ENCODE results near the gene SLC49A3. TPM values are rescaled to one million over a fixed set of nuclear protein-coding genes. Genes with fewer than 3 reads are reported as not detected.

The SLC49A3 gene
- total RNA-seq, 1 experiment from 2014 or later, result 0.20 TPM

DNA sequence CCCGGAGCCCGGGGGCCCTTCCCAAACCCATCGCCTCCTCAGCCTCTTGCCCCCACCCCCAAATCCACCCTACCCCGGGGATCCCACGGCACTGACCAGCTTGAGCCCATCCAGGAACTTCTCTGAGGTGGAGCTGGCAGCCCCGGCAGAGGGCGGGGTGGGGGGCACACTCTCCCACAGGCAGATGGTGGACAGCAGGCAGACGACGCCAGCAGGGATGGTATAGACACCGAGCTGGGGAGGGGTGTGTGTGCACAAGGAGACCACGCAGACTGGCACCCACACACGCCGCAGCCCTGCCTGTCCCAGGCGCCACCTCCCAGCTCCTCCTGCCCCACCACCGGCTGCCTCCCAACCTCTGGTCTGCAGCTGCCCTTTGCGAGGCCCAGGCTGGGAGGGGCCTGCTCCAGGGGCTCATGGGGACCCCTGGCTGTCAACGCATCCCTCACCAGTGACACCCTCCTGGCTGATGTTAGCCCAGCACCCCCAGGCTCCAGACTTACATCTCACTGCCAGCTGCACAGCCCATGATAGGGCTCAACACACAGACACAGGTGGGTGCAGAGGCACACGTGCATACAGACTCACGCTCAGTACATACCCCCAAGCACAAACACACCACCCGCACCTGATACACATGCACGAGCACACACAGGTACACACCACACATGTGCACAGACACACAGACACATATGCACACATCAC, 4.2 kb downstream of the SLC49A3 start:
- no peak overlapping the region for H3K4me3 ChIP-seq (ENCODE audit: low read depth, low read length)
- Mint-ChIP-seq H3K27ac (ENCODE audit: unreplicated experiment) (no peak overlapping the region), H3K36me3 (ENCODE audit: insufficient read depth, unreplicated experiment) (peaks cover 17% of the 10 kb centered on the region), H3K27me3 (ENCODE audit: insufficient read depth, unreplicated experiment) (no peaks in the 10 kb centered on the region), H3K4me1 (ENCODE audit: low read depth, unreplicated experiment) (peaks cover 6% of the 10 kb centered on the region), H3K9me3 (ENCODE audit: unreplicated experiment) (no peaks in the 10 kb centered on the region), H3K4me3 (ENCODE audit: unreplicated experiment) (no peak overlapping the region)
- H3K27me3 ChIP-seq (replicated peaks; ENCODE audit: control insufficient read depth, insufficient read depth, low read length), result no peaks in the 10 kb centered on the region
- POLR2A ChIA-PET, result no interaction called here
- H3K9me3 ChIP-seq, result no peaks in the 10 kb centered on the region
- BruUV-seq (replicated peaks), result no TSS peak
- H3K36me3 ChIP-seq (ENCODE audit: control insufficient read depth, insufficient read depth, low read length), result no peaks in the 10 kb centered on the region
- no peak for DNase-seq
- CTCF ChIA-PET, result interaction anchor here (0.8 to 0.9 kb wide), 2 partner anchors 11 to 247 kb away, joined by 3 to 5 read pairs; partner anchors contain the start of genes ATP5ME, GAK, MYL5 and TMEM175
- intact Hi-C loops (cut with micrococcal nuclease; ENCODE audit: unreplicated experiment), result no loop called here
- peaks cover 26% of the 10 kb centered on the region for H3K4me1 ChIP-seq
- TF ChIP-seq, protein P1, sequence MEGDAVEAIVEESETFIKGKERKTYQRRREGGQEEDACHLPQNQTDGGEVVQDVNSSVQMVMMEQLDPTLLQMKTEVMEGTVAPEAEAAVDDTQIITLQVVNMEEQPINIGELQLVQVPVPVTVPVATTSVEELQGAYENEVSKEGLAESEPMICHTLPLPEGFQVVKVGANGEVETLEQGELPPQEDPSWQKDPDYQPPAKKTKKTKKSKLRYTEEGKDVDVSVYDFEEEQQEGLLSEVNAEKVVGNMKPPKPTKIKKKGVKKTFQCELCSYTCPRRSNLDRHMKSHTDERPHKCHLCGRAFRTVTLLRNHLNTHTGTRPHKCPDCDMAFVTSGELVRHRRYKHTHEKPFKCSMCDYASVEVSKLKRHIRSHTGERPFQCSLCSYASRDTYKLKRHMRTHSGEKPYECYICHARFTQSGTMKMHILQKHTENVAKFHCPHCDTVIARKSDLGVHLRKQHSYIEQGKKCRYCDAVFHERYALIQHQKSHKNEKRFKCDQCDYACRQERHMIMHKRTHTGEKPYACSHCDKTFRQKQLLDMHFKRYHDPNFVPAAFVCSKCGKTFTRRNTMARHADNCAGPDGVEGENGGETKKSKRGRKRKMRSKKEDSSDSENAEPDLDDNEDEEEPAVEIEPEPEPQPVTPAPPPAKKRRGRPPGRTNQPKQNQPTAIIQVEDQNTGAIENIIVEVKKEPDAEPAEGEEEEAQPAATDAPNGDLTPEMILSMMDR (IDR thresholded peaks at IDR 0.05; ENCODE audit: insufficient read depth in 1 of 2, low read depth in 1 of 2, low read length in 1 of 2, severe bottlenecking in 1 of 2, unreplicated experiment in 1 of 2), result no peak

DNA sequence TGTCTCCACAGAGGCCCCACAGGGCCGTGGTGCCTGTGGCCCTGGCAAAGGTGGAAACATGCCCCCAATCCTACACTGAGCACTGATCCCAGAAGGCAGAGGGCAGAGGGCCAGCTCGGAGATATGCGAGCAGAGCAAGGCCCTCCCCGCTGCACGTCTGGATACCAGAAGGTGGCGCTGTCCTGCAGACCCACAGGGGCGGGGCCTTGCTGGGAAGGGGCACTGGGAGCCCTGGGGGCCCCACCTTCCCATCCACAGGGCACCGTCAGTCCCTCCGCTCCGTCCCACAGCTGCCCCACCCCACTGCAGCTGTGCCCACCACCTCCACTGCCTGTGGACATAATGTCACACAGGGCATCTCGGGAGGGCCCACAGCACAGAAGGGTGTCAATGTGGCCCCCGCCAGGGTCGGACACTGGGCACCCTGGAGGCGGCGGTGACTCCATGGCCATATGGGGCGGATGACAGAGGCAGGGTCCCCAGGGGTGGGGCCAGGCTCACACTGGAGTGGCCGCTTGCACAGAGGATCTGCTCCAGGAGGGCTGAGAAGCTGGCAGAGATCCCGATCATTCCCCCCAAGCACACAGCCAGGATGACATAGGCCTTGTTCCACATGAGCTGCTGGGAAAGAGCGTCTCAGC, 4.8 kb downstream of the SLC49A3 start:
- TF ChIP-seq, protein P1 (IDR thresholded peaks at IDR 0.05; ENCODE audit: insufficient read depth in 1 of 2, low read depth in 1 of 2, low read length in 1 of 2, severe bottlenecking in 1 of 2, unreplicated experiment in 1 of 2), result peak; percentile 35 to 52
- ChIA-PET CTCF (interaction anchor here (0.6 to 0.9 kb wide), 4 partner anchors 10 to 248 kb away, joined by 3 to 5 read pairs (median 4); partner anchors contain the start of genes ATP5ME, GAK, MYL5 and TMEM175), POLR2A (no interaction called here)
- no peaks in the 10 kb centered on the region for H3K27me3 ChIP-seq (replicated peaks; ENCODE audit: control insufficient read depth, insufficient read depth, low read length)
- intact Hi-C loops (cut with micrococcal nuclease; ENCODE audit: unreplicated experiment), result no loop called here
- no peaks in the 10 kb centered on the region for H3K9me3 Mint-ChIP-seq (ENCODE audit: unreplicated experiment)
- no peaks in the 10 kb centered on the region for H3K36me3 ChIP-seq (ENCODE audit: control insufficient read depth, insufficient read depth, low read length)
- H3K27me3 Mint-ChIP-seq (ENCODE audit: insufficient read depth, unreplicated experiment), result no peaks in the 10 kb centered on the region
- H3K36me3 Mint-ChIP-seq (ENCODE audit: insufficient read depth, unreplicated experiment), result peaks cover 13% of the 10 kb centered on the region
- H3K4me3 ChIP-seq (ENCODE audit: low read depth, low read length), result no peak overlapping the region
- no TSS peak for BruUV-seq (replicated peaks)
- H3K4me1 Mint-ChIP-seq (ENCODE audit: low read depth, unreplicated experiment), result peaks cover 6% of the 10 kb centered on the region
- DNase-seq, result peak in 1 of 2 experiments; percentile 61
- H3K4me3 Mint-ChIP-seq (ENCODE audit: unreplicated experiment), result no peak overlapping the region
- H3K9me3 ChIP-seq, result no peaks in the 10 kb centered on the region
- H3K4me1 ChIP-seq, result peaks cover 26% of the 10 kb centered on the region
- H3K27ac Mint-ChIP-seq (ENCODE audit: unreplicated experiment), result no peak overlapping the region

DNA sequence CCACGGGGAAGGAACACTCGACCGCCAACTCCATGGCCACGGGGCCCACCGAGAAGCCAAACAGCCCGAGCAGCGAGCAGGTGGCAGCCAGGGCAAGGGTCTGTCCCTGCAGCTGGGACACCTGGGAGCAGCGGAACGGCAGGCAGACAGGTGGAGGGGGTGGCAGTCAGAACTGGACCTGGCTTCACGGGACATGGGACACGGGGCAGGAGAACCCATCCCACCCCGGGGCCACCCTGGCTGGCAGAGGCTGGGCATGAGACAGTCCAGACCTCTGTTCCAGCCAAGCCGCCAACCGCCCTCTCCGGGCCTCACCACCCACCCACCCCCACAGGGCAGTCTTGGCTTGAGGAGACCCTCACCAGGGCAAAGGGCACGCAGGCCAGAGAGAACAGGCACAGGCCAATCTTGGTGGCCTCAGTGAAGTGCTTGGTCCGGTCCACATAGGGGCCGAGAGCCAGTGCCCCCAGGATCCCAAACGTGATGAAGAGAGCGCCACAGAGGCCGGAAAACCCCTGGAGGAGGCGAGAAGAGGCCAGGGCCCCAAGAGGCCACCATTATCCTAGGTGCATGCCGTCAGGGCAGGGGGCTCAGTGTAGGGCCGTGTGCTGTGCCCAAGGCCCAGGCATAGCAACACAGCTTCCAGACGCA, 5.6 kb downstream of the SLC49A3 start:
- POLR2A ChIA-PET, result no interaction called here
- CTCF ChIA-PET, result interaction anchor here (0.6 to 0.7 kb wide), 2 partner anchors 16 to 41 kb away, joined by 3 to 4 read pairs; no protein-coding TSS in a partner anchor
- Mint-ChIP-seq H3K4me1 (ENCODE audit: low read depth, unreplicated experiment) (peaks cover 6% of the 10 kb centered on the region), H3K27ac (ENCODE audit: unreplicated experiment) (no peak overlapping the region), H3K27me3 (ENCODE audit: insufficient read depth, unreplicated experiment) (no peaks in the 10 kb centered on the region), H3K4me3 (ENCODE audit: unreplicated experiment) (no peak overlapping the region), H3K36me3 (ENCODE audit: insufficient read depth, unreplicated experiment) (peaks cover 13% of the 10 kb centered on the region), H3K9me3 (ENCODE audit: unreplicated experiment) (no peaks in the 10 kb centered on the region)
- no peaks in the 10 kb centered on the region for H3K27me3 ChIP-seq (replicated peaks; ENCODE audit: control insufficient read depth, insufficient read depth, low read length)
- TF ChIP-seq, protein P1 (IDR thresholded peaks at IDR 0.05; ENCODE audit: insufficient read depth in 1 of 2, low read depth in 1 of 2, low read length in 1 of 2, severe bottlenecking in 1 of 2, unreplicated experiment in 1 of 2), result no peak
- H3K4me1 ChIP-seq, result peaks cover 26% of the 10 kb centered on the region
- DNase-seq, result no peak
- no peaks in the 10 kb centered on the region for H3K36me3 ChIP-seq (ENCODE audit: control insufficient read depth, insufficient read depth, low read length)
- BruUV-seq (replicated peaks), result no TSS peak
- intact Hi-C loops (cut with micrococcal nuclease; ENCODE audit: unreplicated experiment), result no loop called here
- no peaks in the 10 kb centered on the region for H3K9me3 ChIP-seq
- H3K4me3 ChIP-seq (ENCODE audit: low read depth, low read length), result no peak overlapping the region
